Left kidney (tissue), 2 donors: ENCODE measurements around the gene ROBO3. TPM values are rescaled to one million over a fixed set of nuclear protein-coding genes. Genes with fewer than 3 reads are reported as not detected.

Experiments
- DNase-seq: peaks from one replicate; pipeline ENCODE4 v3.0.0-alpha.2; 2013
- polyA plus RNA-seq: library from polyadenylated mRNA; unstranded; fragments of 120-200 nt; gene quantifications from one replicate; pipeline ENCODE4 v1.2.1, GENCODE V29; 2013; ENCODE audit not compliant: insufficient read length

The ROBO3 gene
- polyA plus RNA-seq, 1 donor: 27.8 TPM

- no peak for DNase-seq
Observed at GRCh38 chr11:124844664-124845079, 20.6 kb upstream of the ROBO3 start.

DNA sequence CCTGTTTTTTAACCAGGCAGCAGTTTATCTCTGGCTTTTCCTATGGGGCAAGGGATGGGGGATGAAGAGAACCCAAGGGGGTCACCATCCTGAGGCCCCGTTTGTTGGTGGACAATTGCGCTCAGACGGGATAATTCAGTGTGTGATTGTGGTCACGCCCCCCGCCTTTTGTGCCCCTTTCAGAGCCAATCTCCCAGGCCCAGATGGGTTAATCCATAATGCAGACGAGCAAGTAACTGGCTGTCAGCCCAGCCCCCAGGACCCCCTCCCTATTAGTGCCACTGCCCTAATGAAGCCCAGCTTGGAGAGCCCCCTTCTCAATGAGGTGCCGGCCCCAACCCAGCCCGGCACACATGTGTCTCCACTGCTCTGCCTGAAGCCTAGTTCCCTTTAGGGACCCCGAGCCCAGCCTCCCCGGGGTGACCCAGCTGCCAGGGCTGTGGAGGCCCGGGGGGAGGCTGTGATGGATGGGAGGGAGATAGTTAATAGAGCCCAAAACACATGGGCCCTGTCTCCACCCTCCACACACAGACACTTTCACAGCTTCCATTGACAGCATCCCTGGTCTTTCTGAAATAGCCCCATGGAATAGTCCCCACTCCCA, 19.1 kb upstream of the ROBO3 start:
- no peak for DNase-seq

DNA sequence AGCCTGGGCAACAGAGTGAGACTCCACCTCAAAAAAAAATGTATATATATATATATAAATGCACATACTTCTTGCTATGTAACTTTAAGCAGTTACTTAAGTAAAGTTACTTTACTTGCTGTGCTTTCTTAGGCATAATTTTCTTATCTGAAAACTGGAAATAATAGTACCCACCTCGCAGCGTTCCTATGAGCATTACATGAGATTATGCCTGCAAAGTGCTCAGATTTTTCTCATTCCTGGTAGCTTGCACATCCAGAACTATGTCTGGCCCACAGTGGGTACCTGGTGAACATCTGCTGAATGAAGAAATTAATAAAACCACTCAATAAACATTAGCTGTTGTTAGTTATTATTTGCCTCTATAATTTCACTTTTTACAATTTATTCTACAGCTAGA, 6.1 kb upstream of the ROBO3 start:
- DNase-seq: no peak

- no peak for DNase-seq
Observed at GRCh38 chr11:124861670-124862069, 3.6 kb upstream of the ROBO3 start.

- no peak for DNase-seq
Observed at GRCh38 chr11:124863137-124863825, 2.0 kb upstream of the ROBO3 start.

- DNase-seq: no peak
Observed at GRCh38 chr11:124863826-124864165, 1.4 kb upstream of the ROBO3 start.

- no peak for DNase-seq
Observed at GRCh38 chr11:124864176-124864891, 898 bp upstream of the ROBO3 start.

DNA sequence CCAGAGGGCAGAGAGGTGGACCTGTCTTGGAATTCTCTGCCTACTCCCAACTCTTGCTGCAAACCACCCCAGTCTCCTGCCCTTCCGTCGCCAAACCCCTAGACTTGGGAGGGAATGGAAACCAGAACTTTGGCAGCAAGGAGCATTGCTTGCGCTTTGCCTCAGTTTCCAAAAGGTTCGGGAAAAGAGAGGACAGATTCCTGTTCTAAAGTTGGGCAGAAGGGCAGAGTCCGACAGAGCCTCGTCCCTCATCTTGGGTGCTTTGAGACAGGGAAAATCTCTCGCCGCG, 396 bp upstream of the ROBO3 start:
- no peak for DNase-seq

DNA sequence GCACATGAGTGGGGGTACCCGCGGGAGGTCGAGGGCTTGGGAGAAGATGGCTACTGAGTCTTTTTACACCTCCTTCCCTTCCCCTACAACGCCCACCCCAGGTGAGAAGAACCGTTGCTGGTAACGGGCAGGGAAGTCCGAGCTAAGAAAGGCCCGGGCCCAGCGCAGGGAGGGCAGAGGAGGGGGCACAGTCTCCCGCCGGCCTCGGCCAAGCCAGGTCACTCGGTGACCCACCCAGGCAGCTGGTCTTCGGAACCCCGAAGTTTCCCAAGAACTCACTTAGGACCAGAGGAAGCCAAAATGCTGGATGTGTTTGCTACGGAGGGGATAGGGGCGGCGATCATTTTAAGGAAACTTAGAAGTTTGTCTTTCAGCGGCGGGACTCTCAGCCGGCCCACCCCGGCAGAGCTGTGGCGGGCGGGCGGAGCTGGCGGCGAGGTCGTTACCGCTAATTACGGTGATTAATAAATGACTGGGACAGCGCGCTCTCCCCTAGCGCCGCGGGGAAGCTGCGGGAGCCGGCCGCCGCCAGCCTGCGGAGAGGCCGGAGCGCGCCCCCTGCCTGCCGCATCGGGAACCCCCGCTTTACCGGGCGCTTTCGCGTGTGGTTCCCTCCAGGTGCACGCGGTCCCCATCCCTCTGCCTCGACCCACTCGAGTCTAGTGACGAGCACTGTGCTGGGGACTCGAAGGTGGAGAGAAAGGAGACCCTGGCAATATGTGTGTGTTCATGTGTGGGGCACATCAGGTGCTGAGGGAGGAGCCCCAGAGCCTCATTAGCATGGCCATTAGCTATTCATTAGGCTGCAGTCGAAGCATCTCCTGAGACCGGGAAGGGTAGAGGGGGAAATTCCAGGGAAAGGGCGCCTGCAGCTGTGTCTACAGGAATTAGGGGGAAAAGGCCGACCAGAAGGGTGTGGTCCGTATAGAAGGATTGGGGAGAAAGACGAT, 945 bp downstream of the ROBO3 start:
- DNase-seq: no peak

- no peak for DNase-seq
Observed at GRCh38 chr11:124867700-124868099, 2.5 kb downstream of the ROBO3 start.

GRCh38 chr11:124868331-124869274, 3.4 kb downstream of the ROBO3 start:
- no peak for DNase-seq

- no peak for DNase-seq
Observed at GRCh38 chr11:124869331-124869730, 4.1 kb downstream of the ROBO3 start.

GRCh38 chr11:124869856-124870387, 4.7 kb downstream of the ROBO3 start:
- no peak for DNase-seq

DNA sequence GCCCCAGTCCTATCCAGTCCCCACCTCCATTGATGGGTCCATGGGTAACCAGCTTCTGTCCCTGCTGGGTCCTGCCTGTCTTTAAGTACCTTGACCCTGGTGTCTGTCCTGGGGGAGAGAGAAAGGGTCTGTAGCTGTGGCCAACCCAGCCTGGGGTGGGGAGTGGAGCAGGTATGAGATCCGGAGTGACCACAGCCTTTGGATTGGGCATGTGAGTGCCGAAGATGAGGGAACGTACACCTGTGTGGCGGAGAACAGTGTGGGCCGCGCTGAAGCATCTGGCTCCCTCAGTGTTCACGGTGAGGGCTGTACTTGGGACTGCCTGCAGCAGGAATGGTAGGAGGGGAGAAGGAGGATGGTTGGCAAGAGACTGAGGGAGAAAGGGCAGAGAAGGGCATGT, 5.2 kb downstream of the ROBO3 start:
- no peak for DNase-seq

DNA sequence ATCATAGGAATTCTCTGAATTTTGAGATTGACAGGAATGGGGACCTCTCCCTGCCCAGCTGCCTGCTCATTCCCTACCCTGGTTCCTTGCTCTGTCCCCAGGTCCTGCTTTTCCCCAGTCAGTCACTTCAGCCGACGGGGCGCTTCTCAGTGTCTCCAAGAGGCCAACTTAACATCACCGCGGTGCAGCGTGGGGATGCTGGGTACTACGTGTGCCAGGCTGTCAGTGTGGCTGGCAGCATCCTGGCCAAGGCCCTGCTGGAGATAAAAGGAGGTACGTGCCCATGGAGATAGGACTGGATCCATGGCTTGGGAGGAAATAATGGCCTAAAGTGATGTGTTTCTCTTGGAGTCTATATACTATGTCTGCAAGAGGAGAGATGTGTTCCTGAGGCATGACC, 7.0 kb downstream of the ROBO3 start:
- no peak for DNase-seq

DNA sequence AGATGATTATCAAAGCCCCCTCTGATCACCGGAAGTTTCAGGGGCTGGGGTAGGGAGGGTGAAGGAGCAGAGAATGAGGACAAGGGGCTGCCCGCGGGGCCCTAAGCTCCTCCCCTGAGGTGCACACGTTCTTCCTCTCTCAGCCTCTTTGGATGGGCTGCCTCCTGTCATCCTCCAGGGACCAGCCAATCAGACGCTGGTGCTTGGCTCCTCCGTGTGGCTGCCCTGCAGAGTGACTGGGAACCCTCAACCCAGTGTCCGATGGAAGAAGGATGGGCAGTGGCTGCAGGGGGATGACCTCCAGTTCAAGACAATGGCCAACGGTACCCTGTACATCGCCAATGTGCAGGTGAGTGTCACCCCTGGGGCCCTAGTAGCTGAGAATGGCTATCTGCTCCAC, 7.5 kb downstream of the ROBO3 start:
- no peak for DNase-seq

DNA sequence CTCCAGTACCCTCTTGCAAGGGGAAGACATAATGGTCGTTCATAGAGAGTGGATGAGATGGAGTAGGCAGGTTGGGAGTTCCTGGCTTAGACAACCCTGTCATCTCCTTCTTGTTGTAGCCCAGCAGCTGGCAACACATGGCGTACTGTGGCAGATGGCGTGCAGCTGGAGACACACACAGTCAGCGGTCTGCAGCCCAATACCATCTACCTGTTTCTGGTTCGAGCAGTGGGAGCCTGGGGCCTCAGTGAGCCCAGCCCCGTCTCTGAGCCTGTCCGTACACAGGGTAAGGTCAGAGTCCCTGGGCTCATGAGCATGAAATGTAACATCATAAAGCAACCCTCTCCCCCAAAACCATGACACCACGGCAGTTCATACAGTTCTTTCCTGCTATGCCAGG, 8.7 kb downstream of the ROBO3 start:
- no peak for DNase-seq

DNA sequence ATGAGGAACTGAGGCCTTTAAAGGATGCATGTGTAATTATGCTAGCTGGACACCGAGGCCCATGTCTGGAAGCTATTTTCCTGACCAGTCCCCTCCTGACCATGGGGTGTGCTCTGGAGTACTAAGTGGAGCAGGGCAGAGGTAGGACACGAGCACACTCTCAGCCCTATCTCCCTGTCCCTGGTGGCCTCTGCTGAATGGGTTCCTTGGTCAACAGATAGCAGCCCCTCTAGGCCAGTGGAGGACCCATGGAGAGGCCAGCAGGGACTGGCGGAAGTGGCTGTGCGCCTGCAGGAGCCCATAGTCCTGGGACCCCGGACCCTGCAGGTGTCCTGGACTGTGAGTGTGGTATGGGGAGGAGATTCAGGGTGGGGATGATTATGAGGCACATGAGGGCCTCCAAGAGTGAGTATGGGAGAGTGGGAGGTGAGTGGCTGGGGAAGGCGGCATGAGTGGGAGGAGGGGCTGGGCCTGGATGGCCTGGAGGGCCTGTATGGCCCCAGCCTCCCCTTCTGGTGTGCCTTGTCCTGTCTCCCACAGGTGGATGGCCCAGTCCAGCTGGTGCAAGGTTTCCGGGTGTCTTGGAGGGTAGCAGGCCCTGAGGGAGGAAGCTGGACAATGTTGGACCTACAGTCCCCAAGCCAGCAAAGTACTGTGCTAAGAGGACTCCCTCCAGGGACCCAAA, 9.5 kb downstream of the ROBO3 start:
- no peak for DNase-seq

DNA sequence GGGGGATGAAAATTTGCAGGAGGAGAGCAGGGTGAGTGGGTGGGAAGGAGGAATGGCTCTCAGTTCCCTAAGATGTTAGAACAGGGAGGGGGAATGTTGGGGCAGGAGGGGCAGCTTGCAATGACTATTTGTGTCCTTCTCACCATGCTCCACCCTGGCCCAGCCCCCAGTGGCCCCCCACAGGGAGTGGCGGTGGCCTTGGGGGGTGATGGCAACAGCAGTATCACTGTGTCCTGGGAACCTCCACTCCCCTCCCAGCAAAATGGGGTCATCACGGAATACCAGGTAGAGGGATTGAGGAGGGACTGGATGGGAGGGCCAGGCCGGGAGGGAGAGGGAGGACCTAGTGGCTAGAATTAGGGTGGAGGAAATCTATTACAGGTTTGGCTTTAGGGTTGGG, 10.2 kb downstream of the ROBO3 start:
- no peak for DNase-seq

GRCh38 chr11:124875943-124876817, 10.9 kb downstream of the ROBO3 start:
- peak; percentile 91 for DNase-seq
